Rectal smooth muscle tissue (tissue), 1 donor: ENCODE measurements around the gene MIDN.
A peak's percentile ranks its signal among the peaks of the same experiment; 100 is the strongest.

Source experiments
- H3K27ac ChIP-seq: one replicate; pipeline ENCODE4 v1.7.0; 2013; ENCODE audit warnings: low read depth, low read length, inconsistent platforms
- H3K27me3 ChIP-seq: one replicate; pipeline ENCODE4 v1.7.0; 2013; ENCODE audit warnings: low read length; ENCODE audit not compliant: control insufficient read depth, insufficient read depth
- H3K36me3 ChIP-seq: one replicate; pipeline ENCODE4 v1.7.0; 2013; ENCODE audit warnings: low read length; ENCODE audit not compliant: control insufficient read depth, insufficient read depth
- H3K4me1 ChIP-seq: one replicate; pipeline ENCODE4 v1.7.0; 2013; ENCODE audit warnings: low read length; ENCODE audit not compliant: control insufficient read depth, insufficient read depth
- H3K4me3 ChIP-seq: one replicate; pipeline ENCODE4 v1.7.0; 2013; ENCODE audit warnings: low read length
- H3K9ac ChIP-seq: one replicate; pipeline ENCODE4 v1.7.0; 2013; ENCODE audit warnings: low read length

MIDN gene

DNA sequence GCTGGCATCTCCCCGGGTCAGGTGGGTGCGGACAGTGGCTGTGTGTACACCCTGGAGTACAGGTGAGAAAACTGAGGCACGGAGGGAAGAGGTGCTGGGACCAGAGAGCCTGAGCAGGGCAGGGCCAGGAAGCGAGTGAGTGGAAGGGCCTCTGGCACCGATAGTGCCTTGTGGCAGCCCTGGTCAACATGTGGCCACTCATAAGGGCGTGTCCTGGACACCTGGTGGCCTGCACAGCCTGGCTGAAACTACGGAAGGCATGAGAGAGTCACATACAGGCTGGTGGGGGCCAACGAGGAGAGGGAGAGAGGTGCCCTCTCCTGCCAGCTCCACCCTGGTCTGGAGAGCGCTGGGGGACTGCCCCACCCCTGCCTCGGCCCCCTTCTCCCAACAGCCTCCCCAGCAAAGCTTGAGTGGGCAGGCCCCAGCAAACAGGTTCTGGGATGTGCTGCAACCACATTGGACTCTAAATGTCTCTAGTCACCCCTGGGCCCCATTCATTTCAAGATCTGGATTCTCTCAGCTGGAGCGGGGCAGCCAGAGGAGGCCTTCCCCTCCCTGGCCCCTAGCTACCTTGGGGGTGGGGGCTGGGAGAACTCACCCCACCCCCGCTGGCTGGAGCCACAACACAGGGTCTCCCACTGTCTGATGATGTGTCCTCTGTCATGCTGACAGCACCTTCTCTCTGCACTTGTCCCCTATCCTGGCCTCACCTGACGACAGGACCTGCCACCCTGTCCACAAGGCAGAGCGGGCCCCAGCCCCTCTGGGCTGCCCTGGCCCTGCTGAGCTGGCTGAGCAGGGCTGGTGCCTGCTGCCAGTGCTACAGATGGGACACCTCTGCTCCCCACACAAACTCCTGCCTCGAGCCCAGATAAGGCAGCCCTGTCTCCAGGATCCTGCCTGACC, 16.4 kb upstream of the MIDN start:
- peaks cover 1% of the 10 kb centered on the region for H3K27me3 ChIP-seq
- no peak overlapping the region for H3K9ac ChIP-seq
- H3K36me3 ChIP-seq, result no peaks in the 10 kb centered on the region
- peaks cover 6% of the 10 kb centered on the region for H3K4me1 ChIP-seq
- no peak overlapping the region for H3K4me3 ChIP-seq
- peak overlapping the region; percentile 40 for H3K27ac ChIP-seq

DNA sequence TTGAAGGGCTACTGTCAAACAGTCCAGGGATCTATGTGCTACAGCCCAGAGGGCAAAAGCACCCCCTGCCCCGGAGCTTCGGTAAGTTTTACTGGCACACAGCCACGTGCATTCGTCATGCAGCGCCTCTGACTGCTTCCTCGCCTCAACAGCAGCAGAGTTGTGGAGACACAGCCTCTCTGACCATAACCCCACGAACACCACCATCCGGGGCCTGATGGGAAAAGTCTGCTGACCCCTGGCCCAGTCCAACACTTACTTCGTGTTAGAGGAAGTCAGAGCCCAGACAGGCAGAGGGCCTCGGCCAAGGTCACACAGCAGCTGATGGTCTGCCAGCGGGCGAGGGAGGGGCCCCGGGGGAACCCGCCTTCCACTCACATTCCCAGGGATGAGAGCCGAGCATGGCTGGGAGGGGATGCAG, 15.7 kb upstream of the MIDN start:
- no peak overlapping the region for H3K4me3 ChIP-seq
- peaks cover 6% of the 10 kb centered on the region for H3K4me1 ChIP-seq
- no peaks in the 10 kb centered on the region for H3K36me3 ChIP-seq
- peaks cover 4% of the 10 kb centered on the region for H3K27me3 ChIP-seq
- H3K9ac ChIP-seq, result no peak overlapping the region
- peak overlapping the region; percentile 40 for H3K27ac ChIP-seq

DNA sequence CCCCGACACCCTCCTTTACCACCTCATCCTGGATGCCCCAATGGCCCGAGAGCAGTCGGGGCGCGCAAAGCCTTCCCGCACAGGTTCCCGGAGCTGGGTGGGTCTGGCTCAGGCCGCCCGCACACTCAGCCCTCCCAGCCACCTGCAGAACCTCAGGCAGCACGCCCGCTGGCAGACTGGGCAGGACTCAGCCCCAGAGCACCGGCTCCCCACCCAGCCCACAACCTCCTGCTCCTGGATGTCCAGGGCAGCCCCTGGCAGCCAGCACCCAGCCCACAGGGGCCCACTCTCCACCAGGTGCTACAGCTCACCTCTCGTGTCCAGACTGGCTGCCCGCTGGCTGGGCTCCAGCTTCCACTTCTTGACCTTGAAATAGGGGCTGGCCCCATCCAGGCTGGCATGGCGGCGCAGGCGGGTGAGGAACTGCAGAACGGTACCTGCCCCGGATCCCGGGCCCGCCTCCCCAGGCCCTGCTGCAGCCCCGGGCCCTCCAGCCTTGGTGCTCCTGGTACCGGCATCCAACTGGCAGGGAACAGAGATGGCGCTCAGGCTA, 15.2 kb upstream of the MIDN start:
- no peak overlapping the region for H3K4me3 ChIP-seq
- H3K36me3 ChIP-seq, result no peaks in the 10 kb centered on the region
- no peak overlapping the region for H3K27ac ChIP-seq
- H3K4me1 ChIP-seq, result peaks cover 6% of the 10 kb centered on the region
- peaks cover 4% of the 10 kb centered on the region for H3K27me3 ChIP-seq
- no peak overlapping the region for H3K9ac ChIP-seq

DNA sequence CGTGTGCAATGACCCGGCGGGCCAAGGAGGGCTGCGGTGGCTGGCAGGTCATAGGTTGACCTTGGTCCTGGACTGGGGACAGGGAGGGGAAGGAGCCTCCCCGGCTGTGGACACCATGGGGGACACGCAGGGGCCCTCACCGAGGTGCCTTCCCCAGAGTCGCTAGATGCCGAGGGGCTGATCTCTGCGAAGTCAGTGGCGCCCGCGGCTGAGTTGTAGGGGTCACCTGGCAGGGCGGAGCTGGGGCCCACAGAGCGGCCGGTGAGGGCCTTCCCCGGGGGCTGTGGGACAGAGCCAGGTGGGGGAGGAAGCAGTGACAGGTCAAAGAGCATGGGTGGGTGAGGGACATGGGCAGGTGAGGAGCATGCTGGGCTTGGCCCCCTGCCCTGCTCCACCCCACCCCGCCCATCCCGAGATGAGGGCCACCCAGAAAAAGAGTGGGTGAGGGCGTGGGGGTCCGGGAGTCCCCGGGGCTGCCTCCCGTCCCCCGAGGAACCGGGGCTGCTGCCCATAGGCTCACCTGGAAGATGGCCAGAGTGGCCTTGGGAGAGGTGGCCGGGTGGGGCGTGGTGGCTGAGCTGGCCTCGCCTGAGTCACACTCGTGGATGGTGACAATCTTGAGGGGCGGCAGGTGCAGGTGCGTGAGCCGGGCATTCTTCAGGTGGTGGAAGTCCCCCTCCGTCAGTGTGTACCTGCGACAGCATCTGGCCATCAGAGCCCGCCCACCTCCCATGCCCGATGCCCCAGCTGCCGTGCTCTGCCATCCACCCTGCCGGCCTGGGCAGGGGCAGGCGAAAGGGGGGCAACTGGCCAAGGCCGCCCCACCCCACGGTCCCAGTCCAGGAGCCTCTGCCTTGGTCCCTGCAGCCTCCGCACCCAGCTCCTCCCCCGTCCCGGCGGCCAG, 14.1 kb upstream of the MIDN start:
- H3K27me3 ChIP-seq, result peaks cover 4% of the 10 kb centered on the region
- no peak overlapping the region for H3K9ac ChIP-seq
- peaks cover 6% of the 10 kb centered on the region for H3K4me1 ChIP-seq
- no peak overlapping the region for H3K27ac ChIP-seq
- H3K36me3 ChIP-seq, result no peaks in the 10 kb centered on the region
- H3K4me3 ChIP-seq, result no peak overlapping the region

DNA sequence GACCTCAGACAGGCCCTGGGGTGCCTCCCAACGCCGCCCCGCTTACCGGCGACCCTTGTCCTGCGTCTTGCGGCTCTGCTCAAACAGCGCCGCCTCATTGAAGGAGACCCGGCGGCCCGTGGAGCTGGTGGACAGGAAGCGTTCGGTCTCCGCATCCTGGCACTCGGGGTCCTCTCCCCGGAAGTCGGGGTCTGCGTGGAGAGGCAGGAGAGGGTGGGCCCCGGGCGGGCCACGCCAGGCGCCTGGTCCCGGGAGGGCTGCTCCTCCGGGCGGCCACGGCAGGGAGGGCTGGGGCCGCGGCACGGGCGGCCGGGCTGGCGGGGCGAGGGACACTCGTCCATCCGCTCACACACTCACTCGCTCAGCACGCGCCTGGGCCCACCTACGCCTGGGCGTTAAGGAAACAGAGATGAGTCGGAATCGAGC, 13.4 kb upstream of the MIDN start:
- Histone ChIP-seq H3K27ac (no peak overlapping the region), H3K4me1 (peaks cover 6% of the 10 kb centered on the region), H3K9ac (no peak overlapping the region), H3K4me3 (no peak overlapping the region), H3K27me3 (peaks cover 4% of the 10 kb centered on the region), H3K36me3 (no peaks in the 10 kb centered on the region)

DNA sequence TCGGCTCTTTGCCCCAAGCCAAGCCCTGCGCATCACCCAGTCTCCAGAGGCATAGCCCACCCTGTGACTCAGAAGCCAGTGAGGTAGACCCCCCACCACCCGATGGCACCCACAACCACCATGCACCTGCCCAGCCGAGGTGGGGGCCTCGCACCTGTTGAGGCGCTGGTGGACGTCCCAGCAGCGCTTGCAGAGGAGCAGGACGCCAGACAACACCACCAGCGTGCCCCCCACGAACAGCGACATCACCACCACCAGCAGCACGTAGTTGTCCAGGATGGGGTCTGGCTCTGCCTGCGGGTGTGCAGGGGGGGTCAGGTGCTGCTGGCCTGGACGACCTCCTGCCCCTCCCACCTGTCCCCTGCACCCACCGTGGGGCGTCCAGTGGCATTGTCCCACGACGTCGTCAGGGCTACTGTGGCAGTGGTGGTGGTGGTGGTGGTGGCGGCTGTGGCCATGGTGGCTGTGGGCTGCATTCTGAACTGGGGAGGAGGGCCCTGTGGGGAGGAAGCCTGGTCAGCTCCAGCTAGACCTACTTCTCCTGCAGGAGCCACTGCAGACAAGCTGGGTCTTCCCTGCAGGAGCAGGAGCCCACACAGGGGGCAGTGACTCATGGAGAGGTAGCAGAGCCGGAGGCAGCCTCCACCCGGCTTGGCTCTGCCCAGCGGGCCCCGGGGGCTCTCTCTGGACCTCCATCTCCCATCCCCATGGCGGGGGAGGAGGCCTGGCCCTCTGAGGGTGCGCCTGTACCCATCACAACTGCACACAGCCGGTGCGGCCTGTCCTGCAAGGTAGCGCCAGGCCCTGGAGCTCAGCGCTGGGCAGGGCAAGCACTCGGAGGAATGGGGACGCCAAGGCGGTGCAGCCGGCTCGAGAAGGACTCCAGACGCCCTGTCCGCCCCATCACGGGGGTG, 12.5 kb upstream of the MIDN start:
- H3K4me1 ChIP-seq, result peaks cover 6% of the 10 kb centered on the region
- H3K27me3 ChIP-seq, result peaks cover 4% of the 10 kb centered on the region
- no peaks in the 10 kb centered on the region for H3K36me3 ChIP-seq
- no peak overlapping the region for H3K27ac ChIP-seq
- H3K9ac ChIP-seq, result no peak overlapping the region
- H3K4me3 ChIP-seq, result peak overlapping the region; percentile 15

DNA sequence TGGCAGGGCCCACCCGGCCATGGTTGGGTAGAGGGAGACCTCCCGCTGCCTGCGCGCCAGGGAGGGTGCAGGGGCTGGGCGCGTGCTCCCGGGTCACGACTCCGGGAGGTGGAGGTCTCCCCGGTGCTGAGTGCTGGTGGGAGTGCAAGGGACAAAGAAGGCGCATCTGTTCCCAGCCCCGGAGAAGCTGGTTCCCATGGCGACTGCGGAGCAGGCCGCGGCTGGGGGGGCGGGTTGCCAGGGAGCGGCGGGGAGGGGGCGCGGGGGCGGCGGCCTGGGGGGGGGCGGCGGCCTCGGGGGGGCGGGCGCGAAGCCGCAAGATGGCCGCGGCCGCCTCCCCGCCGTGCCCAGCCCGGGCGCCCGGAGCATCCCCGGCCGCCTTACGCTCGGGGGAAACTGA, 11.8 kb upstream of the MIDN start:
- peaks cover 11% of the 10 kb centered on the region for H3K4me1 ChIP-seq
- peaks cover 4% of the 10 kb centered on the region for H3K27me3 ChIP-seq
- H3K9ac ChIP-seq, result no peak overlapping the region
- H3K36me3 ChIP-seq, result no peaks in the 10 kb centered on the region
- no peak overlapping the region for H3K27ac ChIP-seq
- H3K4me3 ChIP-seq, result peak overlapping the region; percentile 15

DNA sequence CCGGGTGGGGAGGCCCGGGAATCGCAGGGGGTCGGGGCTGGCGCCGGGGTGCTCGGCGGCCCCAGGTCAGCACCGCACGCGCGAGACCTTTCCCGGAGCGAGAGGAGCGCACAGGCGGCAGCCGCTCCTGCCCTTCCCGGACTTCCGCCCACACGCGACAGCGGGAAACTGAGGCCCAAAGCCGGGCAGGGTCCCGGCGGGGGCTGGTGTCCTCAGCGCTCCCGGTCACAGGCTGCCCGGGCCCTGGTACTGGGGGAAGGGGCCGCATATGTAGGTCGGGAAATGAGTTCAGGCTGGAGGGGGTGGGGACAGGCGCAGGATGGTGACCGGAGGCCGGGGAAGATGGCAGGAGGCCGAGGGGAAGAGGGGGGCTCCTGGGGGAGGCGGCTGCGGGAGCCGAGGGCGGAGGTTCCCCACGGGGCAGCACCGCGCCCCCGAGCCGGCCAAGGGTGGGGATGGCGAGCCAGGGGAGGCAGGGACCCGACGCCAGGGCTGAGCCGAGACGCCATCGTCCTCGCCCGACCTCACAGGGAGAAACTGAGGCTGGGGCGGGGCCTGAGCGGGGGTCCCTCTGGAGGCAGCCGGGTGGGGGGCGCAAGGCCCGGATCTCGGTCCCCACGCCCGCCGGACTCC, 11.2 kb upstream of the MIDN start:
- Histone ChIP-seq H3K27ac (no peak overlapping the region), H3K27me3 (peaks cover 4% of the 10 kb centered on the region), H3K4me1 (peaks cover 10% of the 10 kb centered on the region), H3K9ac (no peak overlapping the region), H3K4me3 (peak overlapping the region; percentile 54), H3K36me3 (no peaks in the 10 kb centered on the region)

DNA sequence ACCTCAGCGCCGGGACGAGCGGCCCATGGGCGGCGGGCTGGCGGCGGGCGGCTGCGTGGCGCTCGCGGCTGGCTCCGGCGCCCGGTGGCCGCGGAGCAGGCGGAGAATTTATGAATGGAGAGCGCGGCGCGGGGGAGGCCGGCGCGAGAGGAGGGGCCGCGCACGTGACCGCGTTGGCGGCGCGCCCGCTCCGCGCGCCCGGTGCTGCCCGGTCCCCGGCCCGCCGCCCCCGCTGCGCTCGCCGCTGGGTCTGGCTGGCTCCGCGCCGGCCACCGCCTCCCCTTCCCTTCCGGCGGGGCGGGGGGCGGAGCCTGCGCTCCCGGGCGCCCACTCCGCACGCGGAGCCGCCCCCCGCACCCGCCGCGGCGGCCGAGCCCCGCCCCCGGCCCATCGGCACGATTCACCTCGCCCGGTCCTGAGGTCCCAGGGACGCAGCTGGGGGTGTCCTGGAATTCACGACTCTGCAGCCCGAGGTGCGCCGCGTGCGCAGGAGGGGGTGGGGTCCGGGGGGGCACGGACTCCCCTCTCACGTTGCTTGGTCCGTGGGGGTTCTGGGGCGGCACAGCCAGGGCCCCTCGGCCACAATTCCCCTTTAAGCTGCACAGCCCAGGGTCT, 10.5 kb upstream of the MIDN start, which contains the start of gene CBARP:
CBARP (minus strand) TSS at position 252 of the 615 bp plus-strand sequence. CDS start 1,905 bp downstream, outside the sequence.
- peak within 1 kb of the TSS; percentile 0 for H3K27ac ChIP-seq
- no peak within 1 kb of the TSS for H3K9ac ChIP-seq
- H3K4me1 ChIP-seq, result peaks cover 10% of the 10 kb centered on the region
- H3K36me3 ChIP-seq, result no peaks in the 10 kb centered on the region
- peak within 1 kb of the TSS; percentile 54 for H3K4me3 ChIP-seq
- H3K27me3 ChIP-seq, result peaks cover 4% of the 10 kb centered on the region

DNA sequence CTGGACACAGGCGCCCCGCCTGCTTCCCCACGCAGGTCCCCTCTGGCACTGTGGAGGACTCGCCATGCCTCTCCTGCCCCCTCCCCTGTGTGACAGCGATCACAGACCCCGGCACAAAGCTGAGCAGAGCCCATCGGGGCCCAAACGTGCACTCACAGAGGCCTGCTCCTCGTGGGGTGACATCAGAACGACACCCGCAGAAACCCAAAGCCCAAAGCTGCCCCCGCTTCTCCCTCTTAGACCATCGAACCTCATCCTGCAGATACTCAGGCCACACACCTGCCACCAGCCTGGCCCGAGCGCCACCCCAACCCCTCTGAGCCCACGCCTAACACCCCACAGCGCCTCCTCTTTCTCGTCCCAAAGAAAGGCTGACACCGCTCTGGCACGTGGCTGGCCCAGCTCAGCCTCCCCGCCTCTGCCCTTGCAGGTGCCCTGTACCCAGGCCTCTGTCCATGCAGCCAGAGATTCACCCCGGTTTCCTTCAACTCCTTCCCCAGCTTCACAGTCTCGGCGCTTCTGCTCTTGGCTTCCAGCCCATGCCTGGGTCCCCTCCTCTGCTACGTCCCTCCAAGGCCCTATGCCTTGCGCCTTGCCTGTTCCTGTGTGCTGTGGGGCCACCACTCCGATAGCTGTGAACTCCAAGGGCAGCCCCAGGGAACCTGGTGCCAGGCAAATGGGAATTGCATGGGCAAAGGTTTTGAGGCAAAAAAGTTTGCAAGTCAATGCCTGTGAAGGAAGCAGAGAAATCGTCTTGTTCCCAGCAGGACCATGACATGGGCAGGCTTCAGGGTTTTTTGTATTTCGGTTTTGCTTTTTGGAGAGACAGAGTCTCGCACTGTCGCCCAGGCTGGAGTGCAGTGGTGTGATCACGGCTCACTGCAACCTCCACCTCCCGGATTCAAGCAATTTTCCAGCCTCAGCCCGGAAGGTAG, 9.7 kb upstream of the MIDN start:
- H3K27me3 ChIP-seq, result peaks cover 4% of the 10 kb centered on the region
- peaks cover 16% of the 10 kb centered on the region for H3K4me1 ChIP-seq
- H3K4me3 ChIP-seq, result no peak overlapping the region
- no peak overlapping the region for H3K9ac ChIP-seq
- peak overlapping the region; percentile 0 for H3K27ac ChIP-seq
- H3K36me3 ChIP-seq, result no peaks in the 10 kb centered on the region
